Central memory CD4-positive, alpha-beta T cell (primary cell): ENCODE results near the gene CHIA.

Experiments
- DNase-seq: peaks from one replicate; pipeline ENCODE4 v3.0.0; 2022
- total RNA-seq, 3 experiments: gene quantifications; one replicate each; lab custom pipeline; 2026; lab: John Stamatoyannopoulos, UW

The CHIA gene
- total RNA-seq = 0 reads per million in 3 experiments

- DNase-seq = no peak
Observed at GRCh38 chr1:111290630-111291029, at the start of gene CHIA. CHIA (plus strand) TSS chr1:111290851; CDS start chr1:111310468, 19,617 bp downstream.

GRCh38 chr1:111241797-111242196 is 48.9 kb upstream of the CHIA start:
- no peak for DNase-seq

GRCh38 chr1:111242805-111243523 is 47.7 kb upstream of the CHIA start:
- DNase-seq = no peak

GRCh38 chr1:111247125-111247838 is 43.4 kb upstream of the CHIA start:
- DNase-seq = no peak

GRCh38 chr1:111249960-111250359 is 40.7 kb upstream of the CHIA start:
- DNase-seq = no peak

GRCh38 chr1:111251570-111251969 is 39.1 kb upstream of the CHIA start:
- no peak for DNase-seq

GRCh38 chr1:111252786-111253185 is 37.9 kb upstream of the CHIA start:
- DNase-seq = no peak

- DNase-seq = no peak
Observed at GRCh38 chr1:111253876-111254275, 36.8 kb upstream of the CHIA start.

GRCh38 chr1:111256988-111257658 is 33.5 kb upstream of the CHIA start:
- DNase-seq = no peak

GRCh38 chr1:111267801-111268508 is 22.7 kb upstream of the CHIA start:
- DNase-seq = no peak

- DNase-seq = no peak
Observed at GRCh38 chr1:111269825-111270406, 20.7 kb upstream of the CHIA start.

GRCh38 chr1:111270771-111271463 is 19.7 kb upstream of the CHIA start:
- no peak for DNase-seq

- no peak for DNase-seq
Observed at GRCh38 chr1:111271464-111271801, 19.2 kb upstream of the CHIA start.

- DNase-seq = no peak
Observed at GRCh38 chr1:111272081-111272480, 18.6 kb upstream of the CHIA start.

GRCh38 chr1:111274653-111275052 is 16.0 kb upstream of the CHIA start:
- DNase-seq = peak; percentile 6

GRCh38 chr1:111275079-111275478 is 15.6 kb upstream of the CHIA start:
- no peak for DNase-seq

- DNase-seq = no peak
Observed at GRCh38 chr1:111275780-111276433, 14.7 kb upstream of the CHIA start.

- no peak for DNase-seq
Observed at GRCh38 chr1:111279144-111279543, 11.5 kb upstream of the CHIA start.

GRCh38 chr1:111280267-111280666 is 10.4 kb upstream of the CHIA start:
- no peak for DNase-seq

- no peak for DNase-seq
Observed at GRCh38 chr1:111281411-111281810, 9.2 kb upstream of the CHIA start.

GRCh38 chr1:111283838-111284237 is 6.8 kb upstream of the CHIA start:
- DNase-seq = no peak

GRCh38 chr1:111285879-111286278 is 4.8 kb upstream of the CHIA start:
- no peak for DNase-seq
